NCI-H2107 treated with DMSO at 0.1 percent for 48 hours (cell line): ENCODE data around the gene NCR1.
"Not testable (repeated sequence)": the region's sequence is repeated elsewhere in the genome, so short reads cannot be mapped to it uniquely, and the experiment has no call there.

Source experiments
- DNase-seq: peaks from one replicate; lab custom pipeline; 2025; ENCODE audit not compliant: unreplicated experiment; lab: John Stamatoyannopoulos, UW

NCR1 gene

DNA sequence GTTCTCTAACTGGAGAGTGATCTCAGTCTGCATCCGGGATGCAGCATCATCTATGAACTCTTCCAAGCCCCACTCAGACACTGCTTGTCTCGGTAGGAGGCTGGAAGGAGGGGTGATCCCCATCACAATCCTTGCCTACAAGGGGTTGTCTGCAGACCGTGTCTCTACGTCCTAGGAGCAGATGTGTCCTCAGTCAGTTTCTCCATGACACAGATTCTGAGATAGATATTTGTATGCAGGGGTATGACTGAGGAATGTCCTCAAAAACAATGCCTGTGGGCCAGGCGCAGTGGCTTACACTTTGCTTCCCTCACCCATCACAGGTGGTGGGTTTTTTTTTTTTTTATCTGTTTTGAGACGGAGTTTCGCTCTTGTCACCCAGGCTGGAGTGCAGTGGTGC is 871 bp downstream of the NCR1 start:
- no peak for DNase-seq

DNA sequence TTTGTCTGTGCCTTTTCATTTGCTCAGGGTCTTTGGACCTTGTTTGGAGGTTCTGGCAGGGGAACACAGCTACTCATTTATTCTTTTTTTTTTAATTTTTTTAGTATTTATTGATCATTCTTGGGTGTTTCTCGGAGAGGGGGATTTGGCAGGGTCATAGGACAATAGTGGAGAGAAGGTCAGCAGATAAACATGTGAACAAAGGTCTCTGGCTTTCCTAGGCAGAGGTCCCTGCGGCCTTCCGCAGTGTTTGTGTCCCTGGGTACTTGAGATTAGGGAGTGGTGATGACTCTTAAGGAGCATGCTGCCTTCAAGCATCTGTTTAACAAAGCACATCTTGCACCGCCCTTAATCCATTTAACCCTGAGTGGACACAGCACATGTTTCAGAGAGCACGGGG is 2.0 kb downstream of the NCR1 start:
- not testable (repeated sequence) for DNase-seq

DNA sequence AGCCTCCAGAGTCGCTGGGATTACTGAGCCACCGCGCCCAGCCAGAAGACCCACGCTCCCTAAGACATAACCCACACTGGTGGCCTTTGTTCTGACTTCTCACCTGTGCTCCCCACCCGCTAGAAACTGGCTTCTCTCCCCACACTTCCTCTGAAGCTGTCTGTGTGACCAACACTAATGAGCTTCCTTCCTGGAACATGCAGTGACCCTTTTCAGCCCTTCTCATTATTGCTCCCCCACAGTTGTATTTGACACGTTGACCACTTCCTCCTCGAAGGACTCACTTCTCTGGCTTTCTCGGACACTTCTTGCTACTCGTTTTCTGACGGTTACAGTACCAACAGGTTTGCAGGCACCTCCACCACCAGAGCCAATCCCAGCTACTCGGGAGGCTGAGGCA is 10.9 kb downstream of the NCR1 start:
- no peak for DNase-seq

DNA sequence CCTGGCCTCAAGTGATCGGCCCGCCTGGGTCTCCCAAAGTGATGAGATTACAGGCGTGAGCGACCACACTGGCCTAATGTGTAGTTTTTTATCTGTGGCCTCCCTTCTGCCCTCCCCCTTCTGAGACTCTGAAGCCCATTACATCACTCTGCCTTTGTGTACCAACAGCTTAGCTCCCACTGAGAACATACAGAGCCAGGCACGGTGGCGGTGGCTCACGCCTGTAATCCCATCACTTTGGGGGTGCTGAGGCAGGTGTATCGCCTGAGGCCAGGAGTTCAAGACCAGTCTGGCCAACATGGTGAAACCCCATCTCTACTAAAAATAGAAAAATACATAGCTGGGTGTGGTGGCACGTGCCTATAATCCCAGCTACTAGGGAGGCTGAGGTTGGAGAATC is 12.6 kb downstream of the NCR1 start:
- DNase-seq, result no peak

DNA sequence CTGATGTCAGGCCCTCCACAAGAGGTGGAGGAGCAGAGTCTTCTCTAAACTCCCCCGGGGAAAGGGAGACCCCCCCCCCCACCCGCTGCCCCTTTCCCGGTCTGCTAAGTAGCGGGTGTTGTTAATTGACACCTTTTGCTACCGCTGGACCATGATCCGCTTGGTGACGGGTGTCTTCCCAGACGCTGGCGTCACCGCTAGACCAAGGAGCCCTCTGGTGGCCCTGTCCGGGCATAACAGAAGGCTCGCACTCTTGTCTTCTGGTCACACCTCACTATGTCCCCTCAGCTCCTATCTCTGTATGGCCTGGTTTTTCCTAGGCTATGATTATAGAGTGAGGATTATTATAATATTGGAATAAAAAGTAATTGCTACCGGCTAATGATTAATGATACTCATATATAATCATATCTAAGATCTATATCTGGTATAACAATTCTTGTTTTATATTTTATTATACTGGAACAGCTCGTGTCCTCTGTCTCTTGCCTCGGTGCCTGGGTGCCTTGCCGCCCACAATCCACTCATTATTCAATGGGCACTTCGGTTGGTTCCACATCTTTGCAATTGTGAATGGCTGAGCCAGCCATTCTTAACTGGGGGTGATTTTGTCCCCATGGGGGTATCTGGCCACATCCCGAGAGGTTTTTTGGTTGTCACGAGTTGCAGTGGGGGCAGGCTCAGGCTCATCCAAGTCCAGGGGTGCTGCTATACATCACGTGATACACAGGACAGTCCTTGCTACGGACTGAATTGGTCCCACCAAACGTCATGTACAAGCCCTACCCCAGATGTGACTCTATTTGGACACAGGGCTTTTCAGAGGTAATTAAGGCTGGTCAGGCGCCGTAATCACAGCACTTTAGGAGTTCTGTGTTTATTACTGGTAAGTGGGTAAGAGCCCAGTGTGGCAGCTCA is 14.0 kb downstream of the NCR1 start:
- DNase-seq, result not testable (repeated sequence)

DNA sequence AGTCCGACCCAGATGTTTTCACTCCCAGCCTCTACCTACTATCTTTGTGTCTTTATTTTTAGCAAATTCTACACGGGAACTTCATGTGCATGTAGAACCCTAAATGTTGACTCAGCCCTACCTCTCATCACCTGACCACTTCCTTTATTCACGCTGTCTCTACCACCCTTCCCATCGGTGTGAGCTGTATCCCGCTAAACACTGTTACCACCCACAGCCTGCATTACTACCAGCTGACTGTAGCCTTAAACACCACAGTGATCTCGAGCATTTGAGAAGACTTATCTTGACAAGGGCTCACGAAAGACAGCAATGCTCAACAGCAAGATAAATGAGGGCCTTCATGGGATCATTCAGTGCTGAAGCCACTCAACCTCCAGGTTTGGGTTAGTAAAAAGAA is 15.1 kb downstream of the NCR1 start:
- no peak for DNase-seq

DNA sequence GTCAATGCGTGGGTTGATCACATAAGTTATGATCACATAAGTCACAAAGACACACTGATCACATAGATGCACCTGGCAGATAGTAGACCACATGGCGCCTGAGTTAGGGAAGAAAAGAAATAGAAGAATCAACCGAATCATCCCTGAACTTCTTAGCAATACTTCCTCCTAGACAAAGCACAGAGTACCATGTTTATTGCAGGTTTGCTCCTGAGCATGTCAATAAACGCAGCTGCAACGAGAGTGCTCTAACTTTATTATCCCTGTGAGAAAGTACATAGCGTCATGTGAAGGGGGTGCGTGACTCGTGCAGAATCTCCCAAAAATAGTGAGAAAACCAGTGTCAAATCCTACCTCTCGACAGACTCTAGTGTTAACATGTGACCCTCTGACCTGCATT is 17.3 kb downstream of the NCR1 start:
- DNase-seq, result no peak

DNA sequence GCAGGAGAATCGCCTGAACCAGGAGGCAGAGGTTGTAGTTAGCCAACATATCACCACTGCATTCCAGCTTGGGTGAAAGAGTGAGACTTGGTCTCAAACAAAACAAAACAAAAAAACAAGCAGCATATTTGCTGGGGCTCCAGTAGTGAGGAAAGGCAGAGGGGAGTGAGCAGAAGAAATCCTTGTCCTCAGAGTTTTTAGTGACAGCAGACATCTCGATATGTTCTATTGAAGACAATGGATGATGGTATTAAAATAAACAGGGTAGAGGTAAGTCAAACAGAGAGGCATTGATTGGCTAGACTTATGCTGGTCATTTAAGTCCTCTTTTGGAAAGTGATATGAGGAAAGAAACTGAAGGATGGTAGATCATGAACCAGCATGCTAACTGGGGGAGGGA is 22.4 kb downstream of the NCR1 start:
- DNase-seq, result no peak

DNA sequence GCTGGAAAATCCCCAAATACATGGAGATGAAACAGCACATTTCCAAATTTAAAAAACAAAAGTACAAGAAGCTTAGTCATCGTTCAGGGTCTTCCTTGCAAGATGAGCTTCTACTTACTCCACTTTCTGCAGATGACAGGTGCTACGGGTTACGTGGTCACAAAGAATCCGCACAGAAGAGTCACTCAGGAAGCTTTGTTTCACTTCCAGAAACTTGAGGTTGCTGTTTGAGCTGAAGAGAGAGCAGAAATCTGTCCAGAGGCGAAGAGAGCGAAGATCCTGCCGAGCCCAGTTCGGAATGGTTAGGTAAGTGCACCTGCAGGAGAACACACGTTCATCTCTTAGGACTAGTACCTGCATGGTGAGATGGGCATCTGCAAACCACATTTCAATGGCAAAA is 32.0 kb downstream of the NCR1 start:
- DNase-seq, result no peak

DNA sequence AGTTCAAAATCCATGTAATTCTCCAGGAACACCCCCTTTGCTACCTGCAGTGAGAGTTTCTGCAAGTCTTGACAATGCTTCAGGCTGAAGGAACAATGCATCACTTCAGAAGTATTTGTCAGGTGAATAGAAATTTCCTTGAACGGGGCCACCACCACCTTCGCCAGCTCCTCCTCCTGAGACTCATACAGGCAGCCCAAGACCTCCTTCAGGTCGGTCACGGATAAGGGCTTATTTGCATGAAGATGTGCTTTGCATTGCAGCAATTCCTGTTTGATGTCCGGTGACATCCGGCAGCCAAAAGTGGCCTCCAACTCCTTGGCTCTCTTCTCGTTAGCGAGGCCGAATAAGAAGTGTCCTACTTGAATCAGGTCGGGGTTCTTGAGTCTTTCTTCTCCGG is 33.0 kb downstream of the NCR1 start:
- no peak for DNase-seq

DNA sequence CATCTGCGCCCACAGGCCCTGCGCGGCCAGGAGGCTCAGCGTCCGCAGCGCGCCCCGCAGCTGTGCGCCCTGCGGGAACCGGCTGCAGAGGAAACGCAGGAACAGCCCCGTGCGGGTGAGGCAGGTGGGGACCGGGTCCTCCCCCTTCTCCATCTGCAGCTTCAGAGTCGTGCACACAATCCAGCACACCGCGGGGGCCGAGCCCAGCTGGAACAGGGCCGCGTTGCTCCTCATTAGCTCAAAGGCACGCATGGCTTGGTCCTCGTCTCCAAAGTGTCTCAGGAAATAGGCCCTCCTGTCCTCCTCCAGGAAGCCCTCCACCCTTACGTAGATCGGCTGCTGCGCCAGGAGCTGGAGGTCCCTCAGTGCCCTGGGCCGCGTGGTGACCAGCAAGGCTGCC is 33.6 kb downstream of the NCR1 start:
- DNase-seq, result not testable (repeated sequence)

DNA sequence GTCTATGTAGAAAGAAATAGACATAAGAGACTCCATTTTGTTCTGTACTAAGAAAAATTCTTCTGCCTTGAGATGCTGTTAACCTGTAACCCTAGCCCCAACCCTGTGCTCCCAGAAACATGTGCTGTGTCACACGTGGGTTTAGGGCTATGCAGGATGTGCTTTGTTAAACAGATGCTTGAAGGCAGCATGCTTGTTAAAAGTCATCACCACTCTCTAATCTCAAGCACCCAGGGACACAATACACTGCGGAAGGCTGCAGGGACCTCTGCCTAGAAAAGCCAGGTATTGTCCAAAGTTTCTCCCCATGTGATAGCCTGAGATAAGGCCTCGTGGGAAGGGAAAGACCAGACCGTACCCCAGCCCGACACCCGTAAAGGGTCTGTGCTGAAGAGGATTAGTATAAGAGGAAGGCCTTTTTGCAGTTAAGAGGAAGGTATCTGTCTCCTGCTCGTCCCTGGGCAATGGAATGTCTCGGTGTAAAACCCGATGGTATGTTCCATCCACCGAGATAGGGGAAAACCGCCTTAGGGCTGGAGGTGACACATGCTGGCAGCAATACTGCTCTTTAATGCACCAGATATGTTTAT is 37.9 kb downstream of the NCR1 start:
- DNase-seq, result not testable (repeated sequence)

DNA sequence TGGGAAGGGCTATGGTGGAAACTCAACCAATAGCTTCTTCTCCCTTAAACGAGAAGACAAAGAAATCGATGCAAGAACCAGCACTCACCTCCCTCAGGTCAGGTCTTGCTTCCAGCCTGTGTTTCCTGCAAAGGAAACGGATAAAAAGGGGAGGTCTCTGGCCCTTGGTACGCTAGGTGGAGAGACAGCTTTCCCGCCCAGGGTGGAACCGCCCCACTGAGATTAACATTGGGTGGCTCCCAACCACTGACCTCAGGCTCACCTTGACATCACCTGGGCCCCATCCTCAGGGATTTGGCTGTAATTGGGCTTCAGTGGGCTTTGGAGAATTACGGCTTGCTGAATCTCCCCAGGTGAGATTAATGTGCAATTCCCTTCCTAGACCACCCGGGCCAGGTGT is 41.4 kb downstream of the NCR1 start, which contains the start of gene NLRP7:
Gene NLRP7 (minus strand): TSS at position 150 of the 400 bp plus-strand sequence.
- DNase-seq, result no peak

DNA sequence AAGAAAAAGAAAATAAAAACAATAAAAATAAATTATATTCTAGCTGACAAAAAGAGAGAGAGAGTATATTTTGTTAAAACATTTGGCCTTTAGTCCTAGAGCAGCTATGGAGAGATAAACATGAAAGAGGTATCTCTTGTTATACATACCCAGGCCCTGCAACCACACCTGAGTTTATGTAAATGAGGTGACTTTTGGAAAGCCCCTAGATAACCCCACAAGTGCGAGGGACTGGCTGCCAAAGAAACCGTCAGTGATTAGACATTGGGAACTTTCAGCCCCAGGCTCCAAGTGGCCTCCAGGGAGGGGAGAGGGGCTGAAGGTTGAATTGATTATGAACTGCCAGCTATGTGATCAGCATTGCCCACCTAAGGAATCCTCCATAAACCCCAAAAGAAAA is 43.5 kb downstream of the NCR1 start:
- no peak for DNase-seq

DNA sequence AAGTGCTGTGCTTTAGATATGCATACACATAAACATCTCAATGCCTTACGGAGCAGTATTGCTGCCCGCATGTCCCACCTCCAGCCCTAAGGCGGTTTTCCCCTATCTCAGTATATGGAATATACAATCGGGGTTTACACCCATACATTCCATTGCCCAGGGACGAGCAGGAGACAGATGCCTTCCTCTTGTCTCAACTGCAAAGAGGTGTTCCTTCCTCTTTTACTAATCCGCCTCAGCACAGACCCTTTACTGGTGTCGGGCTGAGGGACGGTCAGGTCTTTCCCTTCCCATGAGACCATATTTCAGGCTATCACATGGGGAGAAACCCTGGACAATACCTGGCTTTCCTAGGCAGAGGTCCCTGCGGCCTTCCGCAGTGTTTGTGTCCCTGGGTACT is 44.6 kb downstream of the NCR1 start:
- DNase-seq, result not testable (repeated sequence)

DNA sequence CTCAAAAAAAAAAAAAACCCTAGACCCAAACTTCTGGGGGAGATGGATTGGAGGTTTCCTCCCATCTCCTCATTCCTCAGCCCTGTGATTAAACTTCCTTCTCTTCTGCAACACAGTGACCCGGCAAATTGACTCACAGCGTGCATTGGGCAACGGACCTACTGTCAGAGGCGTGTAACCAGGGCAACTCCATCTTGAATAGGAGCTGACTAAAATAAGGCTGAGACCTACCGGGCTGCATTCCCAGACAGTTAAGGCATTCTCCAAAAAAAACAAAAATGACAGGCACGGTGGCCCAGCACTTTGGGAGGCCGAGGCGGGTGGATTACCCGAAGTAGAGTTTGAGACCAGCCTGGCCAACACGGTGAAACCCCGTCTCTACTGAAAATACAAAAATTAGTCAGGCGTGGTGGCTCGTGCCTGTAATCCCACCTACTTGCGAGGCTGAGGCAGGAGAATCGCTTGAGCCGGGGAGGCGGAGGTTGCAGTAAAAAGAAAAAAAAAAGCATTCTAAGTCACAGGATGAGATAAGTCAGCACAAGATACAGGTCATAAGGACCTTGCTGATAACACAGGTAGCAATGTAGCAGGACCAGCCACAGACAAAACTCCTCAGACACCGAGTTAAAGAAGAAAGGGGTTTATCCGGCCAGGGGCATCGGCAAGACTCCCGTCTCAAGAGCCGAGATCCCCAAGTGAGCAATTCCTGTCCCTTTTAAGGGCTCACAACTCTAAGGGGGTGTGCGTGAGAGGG is 46.8 kb downstream of the NCR1 start:
- DNase-seq, result no peak

DNA sequence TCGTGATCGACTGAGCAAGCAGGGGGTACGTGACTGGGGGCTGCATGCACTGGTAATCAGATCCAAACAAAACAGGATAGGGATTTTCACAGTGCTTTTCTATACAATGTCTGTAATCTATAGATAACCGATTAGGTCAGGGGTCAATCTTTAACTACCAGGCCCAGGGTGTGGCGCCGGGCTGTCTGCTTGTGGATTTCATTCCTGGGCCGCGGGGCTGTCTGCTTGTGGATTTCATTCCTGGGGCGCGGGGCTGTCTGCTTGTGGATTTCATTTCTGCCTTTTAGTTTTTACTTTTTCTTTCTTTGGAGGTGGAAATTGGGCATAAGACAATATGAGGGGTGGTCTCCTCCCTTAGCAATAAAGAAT is 47.4 kb downstream of the NCR1 start:
- not testable (repeated sequence) for DNase-seq

DNA sequence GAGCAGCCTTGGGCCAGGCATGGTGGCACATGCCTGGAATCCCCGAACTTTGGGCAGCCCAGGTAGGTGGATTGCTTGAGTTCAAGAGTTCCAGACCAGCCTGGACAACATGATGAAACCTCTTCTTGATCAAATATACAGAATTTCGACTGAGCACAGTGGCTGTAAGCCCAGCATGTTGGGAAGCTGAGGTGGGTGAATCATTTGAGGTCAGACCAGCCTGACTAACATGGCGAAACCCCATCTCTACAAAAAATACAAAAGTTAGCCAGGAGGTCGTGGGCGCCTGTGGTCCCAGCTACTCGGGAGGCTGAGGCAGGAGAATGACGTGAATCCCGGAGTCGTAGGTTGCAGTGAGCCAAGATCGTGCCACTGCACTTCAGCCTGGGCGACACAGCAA is 49.4 kb downstream of the NCR1 start:
- DNase-seq, result no peak

DNA sequence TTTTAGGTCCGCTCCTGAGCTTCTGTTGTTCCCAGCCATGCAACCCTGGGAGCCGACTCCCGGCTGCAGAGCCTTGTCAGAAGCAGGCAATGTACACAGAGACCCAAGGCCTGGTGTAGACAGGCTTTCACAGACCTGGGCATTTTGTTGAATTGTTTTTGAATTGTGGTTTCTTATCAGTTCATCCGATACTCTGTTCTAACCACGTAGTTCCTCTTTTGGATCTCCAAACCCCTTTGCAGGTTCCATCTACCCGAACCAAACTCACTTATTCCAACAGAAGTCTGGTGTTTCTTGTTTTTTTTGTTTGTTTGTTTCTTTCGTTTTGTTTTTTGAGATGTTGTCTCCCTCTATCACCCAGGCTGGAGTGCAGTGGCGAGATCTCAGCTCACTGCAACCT is 53.9 kb downstream of the NCR1 start:
- DNase-seq, result no peak
